Inflammatory macrophage (primary cell): ENCODE results near the gene ZNF827.

Source experiments
- DNase-seq, 2 donors: peaks; one replicate each; pipeline ENCODE4 v3.0.0-alpha.2; 2020 to 2022

The ZNF827 gene

DNA sequence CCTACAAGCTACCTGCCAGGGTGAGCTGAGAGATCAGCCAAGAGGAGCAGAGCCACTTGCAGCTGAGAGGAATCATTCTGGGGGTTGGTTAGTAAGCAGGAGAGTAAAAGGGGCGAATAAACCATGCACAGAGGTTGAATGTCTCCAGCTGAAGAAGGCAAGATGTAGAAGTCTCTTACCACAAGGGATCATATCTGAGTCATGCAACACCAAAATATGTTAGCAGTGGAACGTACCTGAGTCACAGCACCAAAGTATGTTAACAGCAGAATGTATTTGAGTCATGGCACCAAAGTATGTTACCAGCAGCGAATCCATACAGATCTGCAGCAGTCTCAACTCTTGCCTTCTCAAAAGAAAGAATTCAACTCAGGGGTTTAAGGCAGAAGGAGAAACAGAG, 228.8 kb downstream of the ZNF827 start:
- DNase-seq, result no peak

GRCh38 chr4:145709336-145709735, 229.3 kb downstream of the ZNF827 start:
- DNase-seq, result no peak
